Measurements from ENCODE around the gene EPB41L5.
"Not testable (repeated sequence)": the region's sequence is repeated elsewhere in the genome, so short reads cannot be mapped to it uniquely, and the experiment has no call there.

EPB41L5 gene

DNA sequence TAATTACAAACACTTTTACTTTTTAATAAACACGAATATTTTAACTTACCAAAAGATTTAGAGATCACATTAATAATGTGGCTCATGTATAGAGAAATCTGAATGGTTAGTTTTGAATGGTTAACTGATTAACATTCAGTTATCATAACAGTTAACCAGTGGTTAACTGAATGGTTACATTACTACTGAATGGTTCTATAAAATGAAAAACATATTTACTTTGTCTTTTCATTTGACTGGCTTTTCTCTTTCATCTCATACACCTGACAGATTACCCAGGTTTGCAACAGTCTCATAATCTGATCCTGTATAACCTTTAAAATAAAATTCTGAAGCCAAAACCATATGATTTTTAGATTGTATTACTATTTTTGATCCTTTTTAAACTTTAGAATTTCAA, 91.9 kb downstream of the EPB41L5 start:
- no peak for DNase-seq

- no peak for DNase-seq
Measured at GRCh38 chr2:120105360-120105759, 92.5 kb downstream of the EPB41L5 start.

DNA sequence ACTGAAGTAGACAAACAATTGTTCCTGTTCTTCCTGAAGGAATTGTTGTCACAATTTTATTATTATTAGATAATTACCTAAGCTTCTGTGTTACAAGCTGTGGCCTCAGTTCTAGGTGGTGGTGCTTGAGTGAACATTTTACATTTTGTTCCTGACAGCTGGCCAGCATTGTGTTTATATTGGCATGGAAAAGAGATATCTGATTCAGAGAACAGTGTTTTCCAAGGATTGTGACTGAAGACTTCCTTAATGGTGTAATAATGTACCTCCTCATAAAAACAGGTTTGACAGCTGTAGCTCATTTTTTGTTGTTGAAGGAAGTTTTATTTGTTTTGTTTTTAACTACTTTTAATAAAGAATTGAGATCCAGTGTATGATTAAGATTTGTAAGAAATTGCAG, 95.2 kb downstream of the EPB41L5 start:
- DNase-seq, result peak; percentile 63

GRCh38 chr2:120108749-120109148, 95.9 kb downstream of the EPB41L5 start:
- DNase-seq, result no peak

DNA sequence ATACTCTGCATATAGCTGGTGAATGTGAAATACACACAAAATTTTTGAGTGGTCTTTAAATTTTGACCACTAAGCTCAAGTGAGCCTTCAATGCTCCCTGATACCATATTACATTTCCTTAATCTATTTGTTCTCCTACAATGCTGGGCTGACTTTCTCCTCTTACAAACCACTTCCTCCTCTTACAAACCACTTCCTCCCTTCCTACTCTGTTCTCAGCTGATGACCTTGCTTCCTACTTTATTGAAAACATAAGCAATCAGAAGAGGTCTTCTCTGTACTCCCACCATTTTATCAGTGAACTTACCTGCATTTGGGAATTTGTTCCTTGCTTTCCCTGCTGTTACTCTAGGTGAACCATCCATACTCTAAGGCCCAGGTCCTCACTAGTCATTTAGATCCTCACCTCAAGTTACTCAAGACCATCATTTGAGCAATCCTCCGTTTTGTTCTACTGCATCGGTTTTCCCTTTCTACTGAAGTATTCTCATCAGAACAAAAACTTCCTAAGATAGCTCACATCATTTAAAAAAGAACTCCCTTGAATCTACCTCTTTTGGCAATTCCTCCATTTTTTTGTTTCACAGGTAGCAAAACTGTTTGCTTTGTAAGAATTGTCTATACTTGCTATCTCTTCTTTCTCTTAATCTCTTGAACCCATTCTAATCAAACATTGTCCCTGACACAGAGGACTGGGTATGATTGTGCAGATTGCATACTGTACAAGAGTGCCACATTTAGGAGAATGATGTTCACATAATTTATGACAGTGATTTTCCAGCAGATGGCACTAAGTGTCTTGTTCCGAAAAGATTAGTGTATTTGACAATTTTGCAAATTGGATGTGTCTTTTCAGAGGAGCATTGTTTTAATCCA, 96.5 kb downstream of the EPB41L5 start:
- peak; percentile 2 for DNase-seq

GRCh38 chr2:120110062-120110362, 97.1 kb downstream of the EPB41L5 start:
- no peak for DNase-seq

DNA sequence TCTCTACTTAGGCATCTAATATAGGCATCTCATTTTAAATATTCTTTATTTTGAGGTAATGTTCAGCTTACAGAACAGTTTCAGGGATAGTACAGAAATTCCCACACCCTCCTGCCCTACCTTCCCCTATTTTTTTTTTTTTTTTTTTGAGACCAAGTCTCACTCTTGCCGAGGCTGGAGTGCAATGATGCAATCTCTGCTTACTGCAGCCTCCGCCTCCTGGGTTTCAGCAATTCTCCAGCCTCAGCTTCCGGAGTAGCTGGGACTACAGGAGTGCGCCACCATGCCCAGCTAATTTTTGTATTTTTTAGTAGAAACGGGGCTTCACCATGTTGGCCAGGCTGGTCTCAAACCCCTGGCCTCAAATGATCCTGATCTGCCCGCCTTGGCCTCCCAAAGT, 97.6 kb downstream of the EPB41L5 start:
- DNase-seq, result no peak

GRCh38 chr2:120111193-120111592, 98.3 kb downstream of the EPB41L5 start:
- no peak for DNase-seq

DNA sequence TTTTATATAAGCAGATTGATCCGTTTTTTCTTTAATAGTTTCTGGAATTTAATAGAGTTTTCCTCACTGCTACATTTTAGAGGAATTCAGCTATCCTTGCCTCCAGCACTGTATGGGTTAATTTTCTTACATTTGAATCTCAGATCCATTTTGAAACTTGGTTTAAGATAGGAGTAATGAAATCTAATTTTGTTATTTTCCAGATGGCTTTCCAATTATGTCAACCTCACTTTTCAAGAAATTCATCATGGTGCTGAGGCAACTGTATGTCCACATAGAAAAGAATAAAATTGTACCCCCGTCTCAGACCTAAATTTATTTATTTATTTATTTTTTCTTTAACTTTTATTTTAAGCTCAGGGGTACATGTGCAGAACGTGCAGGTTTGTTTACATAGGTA, 105.1 kb downstream of the EPB41L5 start:
- no peak for DNase-seq

- DNase-seq, result no peak
Measured at GRCh38 chr2:120118471-120118870, 105.6 kb downstream of the EPB41L5 start.

DNA sequence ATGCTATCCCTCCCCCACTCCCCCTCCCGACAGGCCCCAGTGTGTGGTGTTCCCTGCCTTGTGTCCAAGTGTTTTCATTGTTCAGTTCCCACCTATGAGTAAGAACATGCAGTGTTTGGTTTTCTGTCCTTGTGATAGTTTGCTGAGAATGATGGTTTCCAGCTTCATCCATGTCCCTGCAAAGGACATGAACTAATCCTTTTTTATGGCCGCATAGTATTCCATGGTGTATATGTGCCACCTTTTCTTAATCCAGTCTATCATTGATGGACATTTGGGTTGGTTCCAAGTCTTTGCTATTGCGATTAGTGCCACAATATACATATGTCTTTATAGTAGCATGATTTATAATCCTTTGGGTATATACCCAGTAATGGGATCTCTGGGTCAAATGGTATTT, 108.5 kb downstream of the EPB41L5 start:
- not testable (repeated sequence) for DNase-seq

- DNase-seq, result no peak
Measured at GRCh38 chr2:120123090-120123489, 110.2 kb downstream of the EPB41L5 start.

- no peak for DNase-seq
Measured at GRCh38 chr2:120125195-120125594, 112.3 kb downstream of the EPB41L5 start.

DNA sequence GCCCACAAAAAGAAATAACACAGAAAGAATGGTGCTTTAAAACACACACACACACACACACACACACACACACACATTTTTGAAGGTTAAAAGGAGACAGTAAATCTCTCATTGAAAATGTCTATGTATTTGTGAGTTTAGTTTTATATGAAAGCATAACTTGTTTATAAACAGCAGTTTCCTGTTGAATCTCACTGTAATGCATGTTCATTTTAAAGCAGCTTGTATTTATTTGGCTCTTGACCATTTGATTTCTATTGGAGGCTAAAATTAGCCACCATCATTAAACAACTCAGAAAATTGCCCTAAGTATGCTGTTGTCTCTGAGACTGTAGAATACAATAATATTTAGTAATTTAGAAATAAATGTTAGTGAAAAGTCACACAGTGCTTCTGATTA, 115.3 kb downstream of the EPB41L5 start:
- no peak for DNase-seq

DNA sequence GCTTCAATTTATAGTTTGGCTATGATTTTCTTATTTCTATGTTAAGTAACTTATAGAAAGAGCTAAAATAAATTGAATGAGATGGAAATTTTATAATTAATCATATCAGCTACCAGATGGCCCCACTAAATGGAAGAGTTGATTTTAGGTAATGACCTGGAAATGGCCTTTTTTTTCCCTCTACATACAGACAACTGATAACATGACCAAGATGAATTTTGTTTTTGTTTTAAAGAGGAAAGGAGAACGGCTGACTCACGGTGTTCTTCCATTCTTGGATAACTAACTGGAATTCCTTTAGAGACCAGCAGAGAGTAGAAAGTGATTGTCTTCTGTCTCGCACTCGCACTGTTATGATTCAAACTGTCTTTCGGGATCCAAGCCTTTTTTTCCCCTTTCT, 119.3 kb downstream of the EPB41L5 start:
- DNase-seq, result no peak

DNA sequence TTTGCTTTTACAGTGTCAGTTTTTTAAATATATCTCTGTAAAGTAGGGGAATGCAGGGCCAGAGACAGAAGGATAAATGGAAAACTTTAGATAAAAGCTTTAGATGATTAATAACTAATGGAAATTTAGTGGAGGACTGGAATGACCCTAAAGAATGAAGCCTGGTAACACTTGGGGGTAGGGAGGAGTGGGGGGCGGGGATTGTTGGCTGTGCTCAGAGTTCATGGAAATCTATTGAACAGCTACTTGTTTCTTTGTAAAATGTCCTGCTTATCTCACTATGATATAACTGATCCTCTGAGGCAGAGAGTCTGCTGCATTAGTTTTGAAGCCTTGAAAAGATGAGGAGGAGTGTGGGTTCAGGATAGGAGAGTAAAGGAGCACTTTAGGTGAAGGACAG, 119.8 kb downstream of the EPB41L5 start:
- no peak for DNase-seq

DNA sequence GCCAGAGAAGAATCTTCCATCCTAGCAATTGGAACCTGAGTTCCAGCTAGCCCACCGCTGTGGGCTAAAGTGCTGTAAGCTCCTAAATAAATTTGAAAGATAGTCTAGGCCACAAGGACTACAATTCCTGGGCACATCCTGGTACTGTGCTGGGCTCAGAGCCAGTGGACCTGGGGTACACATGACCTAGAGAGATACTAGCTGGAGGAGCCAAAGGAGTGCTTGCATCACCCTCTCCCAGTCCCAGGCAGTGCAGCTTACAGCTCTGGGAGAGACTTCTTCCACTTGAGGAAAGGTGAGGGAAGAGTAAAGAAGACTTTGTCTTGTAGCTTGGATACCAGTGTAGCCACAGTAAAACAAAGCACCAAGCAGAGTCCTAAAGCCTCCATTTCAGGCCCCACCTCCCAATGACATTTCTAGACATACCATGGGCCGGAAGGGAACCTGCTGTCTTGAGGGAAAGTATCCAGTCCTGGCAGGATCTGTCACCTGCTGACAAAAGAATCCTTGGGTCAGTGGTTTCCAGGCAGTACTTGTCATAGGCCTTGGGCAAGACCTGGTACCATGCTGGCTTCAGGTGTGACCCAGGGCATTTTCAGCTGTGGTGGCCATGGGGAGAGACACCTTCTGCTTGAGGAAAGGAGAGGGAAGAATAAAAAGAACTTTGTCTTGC, 120.8 kb downstream of the EPB41L5 start:
- no peak for DNase-seq

- no peak for DNase-seq
Measured at GRCh38 chr2:120134263-120134662, 121.4 kb downstream of the EPB41L5 start.

- DNase-seq, result not testable (repeated sequence)
Measured at GRCh38 chr2:120135013-120135412, 122.1 kb downstream of the EPB41L5 start.

DNA sequence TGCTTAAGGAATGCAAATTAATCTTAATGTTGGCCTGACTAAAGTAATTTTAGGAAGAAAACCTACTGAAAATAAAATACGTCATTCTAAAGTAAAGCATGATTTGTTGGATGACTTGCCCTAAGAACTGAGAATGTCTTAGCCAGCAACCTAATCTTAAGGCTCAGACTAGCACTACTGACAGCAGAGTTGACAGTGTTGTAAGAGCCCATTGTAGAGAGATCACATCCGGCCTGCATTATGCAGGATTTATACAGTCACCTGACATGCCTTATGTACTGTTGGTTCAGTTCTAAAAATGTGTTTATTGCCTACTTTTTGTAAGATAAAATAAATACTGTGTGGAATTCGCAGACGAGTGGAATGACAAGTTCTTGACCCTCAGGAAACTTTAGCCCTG, 128.0 kb downstream of the EPB41L5 start:
- no peak for DNase-seq

DNA sequence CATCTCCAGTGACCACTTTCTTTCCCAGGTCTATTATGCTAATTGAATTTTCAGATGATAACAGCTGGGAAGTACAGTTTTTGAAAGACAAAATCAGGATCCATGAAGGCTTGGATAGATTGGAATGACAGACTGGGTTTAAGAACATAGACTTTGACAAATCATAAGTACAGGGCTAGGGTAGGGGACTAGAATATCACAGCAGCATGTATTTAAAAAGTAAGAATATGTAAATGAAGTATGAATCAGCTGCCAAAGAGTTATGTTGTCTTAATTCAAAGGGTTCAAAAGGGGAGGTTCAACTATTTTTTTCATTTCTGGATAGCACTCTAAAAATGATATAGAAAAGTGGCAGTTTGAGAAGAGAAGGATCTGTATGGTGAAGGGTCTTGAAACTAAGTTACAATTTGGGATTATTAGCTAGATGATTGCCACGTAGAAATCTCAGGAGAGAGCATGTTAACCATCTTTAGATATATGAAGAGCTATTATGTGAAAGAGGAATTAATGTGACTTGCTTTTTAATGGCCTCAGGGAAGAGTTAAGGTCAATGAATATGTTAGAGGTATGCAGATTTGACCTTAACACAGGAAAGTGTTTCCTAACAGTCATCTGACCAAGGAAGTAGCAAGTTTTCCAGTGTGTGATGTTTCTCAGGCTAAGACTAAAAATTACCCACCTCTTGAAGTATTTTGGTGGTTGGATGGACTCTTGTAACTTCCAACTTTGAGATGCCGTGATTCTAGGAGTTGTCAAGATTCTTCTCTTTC, 128.6 kb downstream of the EPB41L5 start:
- DNase-seq, result no peak

GRCh38 chr2:120142528-120143219, 129.8 kb downstream of the EPB41L5 start:
- no peak for DNase-seq

DNA sequence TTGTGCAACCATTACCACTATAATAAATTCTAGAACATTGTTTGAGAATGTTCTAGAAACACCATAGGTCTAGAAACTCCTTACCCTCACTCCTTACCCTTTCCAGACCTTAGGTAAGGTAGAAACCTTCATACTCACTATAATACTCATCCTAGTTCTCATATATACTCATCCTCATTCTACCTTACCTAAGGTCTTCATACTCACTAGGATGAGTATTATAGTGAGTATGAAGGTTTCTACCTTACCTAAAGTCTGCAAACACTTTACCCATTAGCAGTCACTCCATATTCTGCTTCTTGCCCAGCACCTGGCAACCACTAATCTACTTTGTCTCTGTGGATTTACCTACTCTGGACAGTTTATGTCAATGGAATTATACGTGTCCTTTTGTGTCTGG, 135.4 kb downstream of the EPB41L5 start:
- no peak for DNase-seq
